Measurements from ENCODE around the gene TTLL5.

DNA sequence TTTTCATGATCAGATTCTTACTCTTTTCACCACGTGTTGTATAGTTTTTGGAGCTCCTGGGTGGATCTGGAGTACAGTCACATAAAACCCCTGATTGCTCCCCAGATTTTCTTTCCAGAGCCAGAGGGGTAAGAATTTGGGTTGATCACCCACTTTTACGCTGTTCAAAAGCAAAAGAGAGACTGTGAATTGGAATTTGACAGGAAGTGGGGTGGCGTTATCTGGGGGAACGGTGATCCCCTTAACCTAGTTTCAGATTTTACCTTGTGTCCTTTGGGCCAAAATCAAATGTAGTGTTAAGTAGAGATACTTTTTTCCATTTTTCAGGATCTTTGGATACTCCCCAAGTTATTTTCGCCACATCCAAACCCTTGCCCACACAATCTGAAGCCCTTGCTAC lies 245.2 kb downstream of the TTLL5 start:
- TF ChIP-seq, protein P1, sequence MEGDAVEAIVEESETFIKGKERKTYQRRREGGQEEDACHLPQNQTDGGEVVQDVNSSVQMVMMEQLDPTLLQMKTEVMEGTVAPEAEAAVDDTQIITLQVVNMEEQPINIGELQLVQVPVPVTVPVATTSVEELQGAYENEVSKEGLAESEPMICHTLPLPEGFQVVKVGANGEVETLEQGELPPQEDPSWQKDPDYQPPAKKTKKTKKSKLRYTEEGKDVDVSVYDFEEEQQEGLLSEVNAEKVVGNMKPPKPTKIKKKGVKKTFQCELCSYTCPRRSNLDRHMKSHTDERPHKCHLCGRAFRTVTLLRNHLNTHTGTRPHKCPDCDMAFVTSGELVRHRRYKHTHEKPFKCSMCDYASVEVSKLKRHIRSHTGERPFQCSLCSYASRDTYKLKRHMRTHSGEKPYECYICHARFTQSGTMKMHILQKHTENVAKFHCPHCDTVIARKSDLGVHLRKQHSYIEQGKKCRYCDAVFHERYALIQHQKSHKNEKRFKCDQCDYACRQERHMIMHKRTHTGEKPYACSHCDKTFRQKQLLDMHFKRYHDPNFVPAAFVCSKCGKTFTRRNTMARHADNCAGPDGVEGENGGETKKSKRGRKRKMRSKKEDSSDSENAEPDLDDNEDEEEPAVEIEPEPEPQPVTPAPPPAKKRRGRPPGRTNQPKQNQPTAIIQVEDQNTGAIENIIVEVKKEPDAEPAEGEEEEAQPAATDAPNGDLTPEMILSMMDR (IDR thresholded peaks at IDR 0.05; ENCODE audit: insufficient read depth, low read length): no peak
- TF ChIP-seq POLR2AphosphoS5 (IDR thresholded peaks at IDR 0.05; ENCODE audit: low read depth) (no peak), SPI1 (IDR thresholded peaks at IDR 0.05; ENCODE audit: borderline replicate concordance, low read depth) (no peak), GABPA (IDR thresholded peaks at IDR 0.05; ENCODE audit: low read depth) (no peak)
- TF ChIP-seq, protein P2, sequence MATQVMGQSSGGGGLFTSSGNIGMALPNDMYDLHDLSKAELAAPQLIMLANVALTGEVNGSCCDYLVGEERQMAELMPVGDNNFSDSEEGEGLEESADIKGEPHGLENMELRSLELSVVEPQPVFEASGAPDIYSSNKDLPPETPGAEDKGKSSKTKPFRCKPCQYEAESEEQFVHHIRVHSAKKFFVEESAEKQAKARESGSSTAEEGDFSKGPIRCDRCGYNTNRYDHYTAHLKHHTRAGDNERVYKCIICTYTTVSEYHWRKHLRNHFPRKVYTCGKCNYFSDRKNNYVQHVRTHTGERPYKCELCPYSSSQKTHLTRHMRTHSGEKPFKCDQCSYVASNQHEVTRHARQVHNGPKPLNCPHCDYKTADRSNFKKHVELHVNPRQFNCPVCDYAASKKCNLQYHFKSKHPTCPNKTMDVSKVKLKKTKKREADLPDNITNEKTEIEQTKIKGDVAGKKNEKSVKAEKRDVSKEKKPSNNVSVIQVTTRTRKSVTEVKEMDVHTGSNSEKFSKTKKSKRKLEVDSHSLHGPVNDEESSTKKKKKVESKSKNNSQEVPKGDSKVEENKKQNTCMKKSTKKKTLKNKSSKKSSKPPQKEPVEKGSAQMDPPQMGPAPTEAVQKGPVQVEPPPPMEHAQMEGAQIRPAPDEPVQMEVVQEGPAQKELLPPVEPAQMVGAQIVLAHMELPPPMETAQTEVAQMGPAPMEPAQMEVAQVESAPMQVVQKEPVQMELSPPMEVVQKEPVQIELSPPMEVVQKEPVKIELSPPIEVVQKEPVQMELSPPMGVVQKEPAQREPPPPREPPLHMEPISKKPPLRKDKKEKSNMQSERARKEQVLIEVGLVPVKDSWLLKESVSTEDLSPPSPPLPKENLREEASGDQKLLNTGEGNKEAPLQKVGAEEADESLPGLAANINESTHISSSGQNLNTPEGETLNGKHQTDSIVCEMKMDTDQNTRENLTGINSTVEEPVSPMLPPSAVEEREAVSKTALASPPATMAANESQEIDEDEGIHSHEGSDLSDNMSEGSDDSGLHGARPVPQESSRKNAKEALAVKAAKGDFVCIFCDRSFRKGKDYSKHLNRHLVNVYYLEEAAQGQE (IDR thresholded peaks at IDR 0.05; ENCODE audit: insufficient replicate concordance, low read depth): no peak
